GM21576 (cell line): ENCODE data around the gene KIF3C.
"Not testable (repeated sequence)": the region's sequence is repeated elsewhere in the genome, so short reads cannot be mapped to it uniquely, and the experiment has no call there.

Experiments
- ATAC-seq: cut with Tn5 transposase; IDR thresholded peaks from one replicate; pipeline ENCODE4 v1.9.1; 2021; ENCODE audit warnings: mild to moderate bottlenecking, moderate library complexity; ENCODE audit not compliant: unreplicated experiment

Gene KIF3C

GRCh38 chr2:25966531-25967270 is 15.6 kb downstream of the KIF3C start:
- no peak for ATAC-seq

- ATAC-seq: no peak
Measured at GRCh38 chr2:25964891-25965290, 17.4 kb downstream of the KIF3C start.

GRCh38 chr2:25960920-25961319 is 21.4 kb downstream of the KIF3C start:
- no peak for ATAC-seq

- no peak for ATAC-seq
Measured at GRCh38 chr2:25960396-25960795, 21.9 kb downstream of the KIF3C start.

GRCh38 chr2:25958611-25959010 is 23.7 kb downstream of the KIF3C start:
- not testable (repeated sequence) for ATAC-seq

- ATAC-seq: no peak
Measured at GRCh38 chr2:25957743-25958142, 24.6 kb downstream of the KIF3C start.

GRCh38 chr2:25955869-25956535 is 26.3 kb downstream of the KIF3C start:
- ATAC-seq: no peak

- no peak for ATAC-seq
Measured at GRCh38 chr2:25955036-25955435, 27.3 kb downstream of the KIF3C start.

- ATAC-seq: no peak
Measured at GRCh38 chr2:25954199-25954752, 28.0 kb downstream of the KIF3C start.

- ATAC-seq: no peak
Measured at GRCh38 chr2:25951071-25951547, 31.2 kb downstream of the KIF3C start.

- ATAC-seq: no peak
Measured at GRCh38 chr2:25948437-25948836, 33.9 kb downstream of the KIF3C start.

- no peak for ATAC-seq
Measured at GRCh38 chr2:25941042-25941441, 41.3 kb downstream of the KIF3C start.

- no peak for ATAC-seq
Measured at GRCh38 chr2:25939257-25939668, 43.0 kb downstream of the KIF3C start.

GRCh38 chr2:25938345-25938744 is 44.0 kb downstream of the KIF3C start:
- no peak for ATAC-seq

GRCh38 chr2:25936889-25937545 is 45.3 kb downstream of the KIF3C start:
- ATAC-seq: no peak

- no peak for ATAC-seq
Measured at GRCh38 chr2:25933622-25934021, 48.7 kb downstream of the KIF3C start.

- no peak for ATAC-seq
Measured at GRCh38 chr2:25929789-25930473, 52.4 kb downstream of the KIF3C start.

- no peak for ATAC-seq
Measured at GRCh38 chr2:25928668-25929067, 53.6 kb downstream of the KIF3C start.

- ATAC-seq: no peak
Measured at GRCh38 chr2:25926984-25927756, 55.1 kb downstream of the KIF3C start.

GRCh38 chr2:25922501-25922900 is 59.8 kb downstream of the KIF3C start:
- ATAC-seq: no peak
